Measurements from ENCODE around the gene NTSR2. TPM values are rescaled to one million over a fixed set of nuclear protein-coding genes. Genes with fewer than 3 reads are reported as not detected.

The NTSR2 gene
- total RNA-seq, 4 donors from 2014 or later = not detected

GRCh38 chr2:11701206-11701605, 31.2 kb upstream of the NTSR2 start:
- H3K36me3 ChIP-seq = no peaks in the 10 kb centered on the region
- peak; percentile 27 to 69 for DNase-seq
- no peak overlapping the region for H3K27ac ChIP-seq
- TF ChIP-seq CTCF (IDR thresholded peaks at IDR 0.05) (no peak), POLR2A (IDR thresholded peaks at IDR 0.05) (no peak)
- no peaks in the 10 kb centered on the region for H3K27me3 ChIP-seq
- no peaks in the 10 kb centered on the region for H3K9me3 ChIP-seq
- intact Hi-C loops (cut with DNase I) = no loop called here
- H3K4me1 ChIP-seq = peaks cover 4 to 13% of the 10 kb centered on the region in 2 donors
- no peak overlapping the region for H3K4me3 ChIP-seq (replicated peaks in 1 of 3)
- 53 to 79% methylated on average over 5 of the region's 5 CpGs for WGBS, 2 donors

DNA sequence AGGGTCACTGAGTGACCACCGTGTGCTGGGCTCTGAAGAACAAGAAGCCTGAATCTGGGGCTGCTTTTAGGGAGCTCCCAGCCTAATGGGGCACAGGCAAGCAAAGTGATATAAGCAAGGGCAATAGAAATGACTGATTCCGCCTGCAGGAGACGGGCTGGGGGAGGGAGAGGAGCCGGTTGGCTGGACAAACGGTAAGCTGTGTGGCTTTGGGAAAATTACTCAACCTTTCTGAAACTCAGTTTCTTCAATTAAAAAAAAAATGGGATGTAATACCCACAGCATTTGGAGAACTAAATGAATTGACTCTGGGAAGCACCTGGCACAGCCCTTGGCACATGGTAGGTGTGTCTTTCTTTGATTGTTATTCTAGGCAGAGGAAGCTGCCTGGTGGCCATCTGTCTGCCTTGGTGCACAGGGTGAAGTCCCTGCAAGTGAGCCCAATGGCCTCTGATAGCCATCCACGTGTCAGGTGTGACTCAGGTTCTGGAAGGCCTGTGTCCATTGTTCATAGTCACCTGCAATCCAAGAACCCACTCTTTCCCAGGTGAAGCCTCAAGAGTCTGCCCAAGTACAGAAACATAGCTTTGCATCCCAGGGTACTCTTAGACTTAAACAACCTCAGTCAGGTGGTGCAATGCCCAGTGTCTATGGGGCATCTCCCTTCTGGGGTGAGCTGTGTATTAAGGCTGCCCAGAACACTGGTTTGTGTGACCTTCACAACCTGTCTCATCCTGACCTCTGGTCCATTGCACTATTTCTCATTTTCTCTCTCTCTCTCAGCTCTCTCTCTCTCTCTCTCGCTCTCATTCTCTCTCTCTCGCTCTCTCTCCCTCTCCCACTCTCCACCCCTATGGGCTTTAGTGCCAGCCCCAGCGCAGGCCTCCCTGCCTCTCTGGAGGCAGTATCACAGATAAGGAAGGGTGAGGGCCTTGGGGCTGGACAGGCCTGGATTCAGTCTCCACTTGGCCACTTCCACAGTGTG, 30.0 kb upstream of the NTSR2 start:
- H3K4me1 ChIP-seq = peaks cover 4 to 13% of the 10 kb centered on the region in 2 donors
- intact Hi-C loops (cut with DNase I) = no loop called here
- H3K27ac ChIP-seq = no peak overlapping the region
- TF ChIP-seq CTCF (IDR thresholded peaks at IDR 0.05) (no peak), POLR2A (IDR thresholded peaks at IDR 0.05) (no peak)
- H3K27me3 ChIP-seq = no peaks in the 10 kb centered on the region
- DNase-seq = no peak
- no peaks in the 10 kb centered on the region for H3K36me3 ChIP-seq
- H3K4me3 ChIP-seq (replicated peaks in 1 of 3) = no peak overlapping the region
- no peaks in the 10 kb centered on the region for H3K9me3 ChIP-seq
- WGBS, 2 donors = 80 to 81% methylated on average over 9 of the region's 9 CpGs

- 63 to 67% methylated on average over 14 to 24 of the region's 24 CpGs for WGBS, 2 donors
- no peak overlapping the region for H3K4me3 ChIP-seq (replicated peaks in 1 of 3)
- intact Hi-C loops (cut with DNase I) = no loop called here
These were observed 28.3 kb upstream of the NTSR2 start for GRCh38 chr2:11698009-11698922.

DNA sequence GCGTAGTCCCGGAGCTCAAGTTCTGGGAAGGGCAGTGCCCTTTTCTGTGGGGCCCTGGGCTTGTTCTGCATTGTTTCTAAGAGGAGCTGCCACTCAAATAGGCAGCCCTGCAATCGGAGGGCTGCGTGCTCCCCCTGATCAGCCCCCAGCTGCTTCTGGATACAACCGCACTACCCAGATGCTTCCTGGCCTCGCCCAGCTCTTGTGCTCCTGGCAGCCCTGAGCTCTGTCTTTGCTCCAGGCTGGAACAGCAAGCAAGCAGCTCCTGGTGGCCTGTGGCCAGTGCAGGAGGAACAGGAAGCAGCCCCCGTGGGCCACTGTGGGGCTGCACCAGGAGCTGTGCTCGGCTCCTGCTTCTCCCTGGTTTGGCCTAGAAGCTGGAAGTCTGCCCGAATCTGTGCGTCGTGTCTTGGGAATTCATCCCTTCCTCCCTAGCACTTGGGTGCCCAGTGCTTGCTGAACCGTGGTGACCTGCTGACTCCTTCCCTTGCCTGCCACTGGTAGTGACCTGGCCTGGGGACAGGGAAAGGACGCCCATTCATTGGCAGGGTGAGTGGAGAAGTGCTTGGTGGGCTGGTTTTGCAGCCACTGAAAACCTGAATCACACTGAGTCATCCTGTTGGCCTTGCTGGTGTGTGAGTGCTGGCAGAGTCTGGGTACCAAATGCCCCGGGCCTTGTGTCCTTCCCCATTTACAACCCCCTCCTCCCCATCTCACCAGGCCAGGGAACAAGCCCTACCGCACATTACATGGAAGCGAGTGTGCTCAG, 27.3 kb upstream of the NTSR2 start:
- peaks cover 4 to 17% of the 10 kb centered on the region in 2 donors for H3K4me1 ChIP-seq
- H3K27me3 ChIP-seq = no peaks in the 10 kb centered on the region
- H3K9me3 ChIP-seq = no peaks in the 10 kb centered on the region
- H3K27ac ChIP-seq = no peak overlapping the region
- no peak overlapping the region for H3K4me3 ChIP-seq (replicated peaks in 1 of 3)
- no peaks in the 10 kb centered on the region for H3K36me3 ChIP-seq
- no peak for TF ChIP-seq POLR2A (IDR thresholded peaks at IDR 0.05)
- no peak for TF ChIP-seq CTCF (IDR thresholded peaks at IDR 0.05)
- intact Hi-C loops (cut with DNase I) = no loop called here
- peak; percentile 50 to 60 for DNase-seq
- WGBS, 2 donors = 57 to 58% methylated on average over 10 of the region's 16 CpGs

More at GRCh38 chr2:11698009-11698922, 28.3 kb upstream of the NTSR2 start:
- DNase-seq = peak; percentile 30 to 64
- Histone ChIP-seq H3K27me3 (no peaks in the 10 kb centered on the region), H3K27ac (no peak overlapping the region), H3K9me3 (no peaks in the 10 kb centered on the region), H3K36me3 (no peaks in the 10 kb centered on the region), H3K4me1 (peaks cover 4 to 15% of the 10 kb centered on the region in 2 donors)
- TF ChIP-seq POLR2A (IDR thresholded peaks at IDR 0.05) = no peak
- TF ChIP-seq CTCF (IDR thresholded peaks at IDR 0.05) = no peak
